Hippocampal formation (tissue), 2 donors: Measurements from ENCODE around the gene ZNF609.
"Not testable (repeated sequence)": the region's sequence is repeated elsewhere in the genome, so short reads cannot be mapped to it uniquely, and the experiment has no call there.

Experiments
- DNase-seq, 2 donors: peaks; one replicate each; lab custom pipeline; 2025; lab: John Stamatoyannopoulos, UW

The ZNF609 gene

GRCh38 chr15:64623347-64623996, 163.1 kb downstream of the ZNF609 start:
- no peak for DNase-seq

GRCh38 chr15:64624242-64624641, 163.9 kb downstream of the ZNF609 start:
- DNase-seq = no peak

- DNase-seq = no peak
These were observed 168.7 kb downstream of the ZNF609 start for GRCh38 chr15:64629063-64629462.

- DNase-seq = no peak
These were observed 170.2 kb downstream of the ZNF609 start for GRCh38 chr15:64630396-64631107.

- not testable (repeated sequence) for DNase-seq
These were observed 172.3 kb downstream of the ZNF609 start for GRCh38 chr15:64632639-64633038.

GRCh38 chr15:64633332-64633731, 173.0 kb downstream of the ZNF609 start:
- no peak for DNase-seq

- no peak for DNase-seq
These were observed 173.6 kb downstream of the ZNF609 start for GRCh38 chr15:64634027-64634426.

- no peak for DNase-seq
These were observed 174.5 kb downstream of the ZNF609 start for GRCh38 chr15:64634576-64635498.

- no peak for DNase-seq
These were observed 175.4 kb downstream of the ZNF609 start for GRCh38 chr15:64635499-64636495.

- no peak for DNase-seq
These were observed 176.2 kb downstream of the ZNF609 start for GRCh38 chr15:64636556-64636955.

GRCh38 chr15:64637412-64637811, 177.0 kb downstream of the ZNF609 start:
- no peak for DNase-seq

- DNase-seq = not testable (repeated sequence)
These were observed 179.4 kb downstream of the ZNF609 start for GRCh38 chr15:64639744-64640143.

- DNase-seq = no peak
These were observed 179.9 kb downstream of the ZNF609 start for GRCh38 chr15:64640146-64640871.

GRCh38 chr15:64642875-64643274, 182.5 kb downstream of the ZNF609 start:
- DNase-seq = no peak

- no peak for DNase-seq
These were observed 183.3 kb downstream of the ZNF609 start for GRCh38 chr15:64643685-64644084.

- DNase-seq = not testable (repeated sequence)
These were observed 184.4 kb downstream of the ZNF609 start for GRCh38 chr15:64644811-64645210.

GRCh38 chr15:64645995-64646394, 185.6 kb downstream of the ZNF609 start:
- no peak for DNase-seq

GRCh38 chr15:64647367-64647766, 187.0 kb downstream of the ZNF609 start:
- no peak for DNase-seq

- DNase-seq = no peak
These were observed 190.2 kb downstream of the ZNF609 start for GRCh38 chr15:64650552-64650951.

- no peak for DNase-seq
These were observed 191.3 kb downstream of the ZNF609 start for GRCh38 chr15:64651601-64652191.
